Measurements from ENCODE around the gene ZP1. TPM values are rescaled to one million over a fixed set of nuclear protein-coding genes. Genes with fewer than 3 reads are reported as not detected.

Gene ZP1
- total RNA-seq, 1 experiment from 2014 or later = not detected

DNA sequence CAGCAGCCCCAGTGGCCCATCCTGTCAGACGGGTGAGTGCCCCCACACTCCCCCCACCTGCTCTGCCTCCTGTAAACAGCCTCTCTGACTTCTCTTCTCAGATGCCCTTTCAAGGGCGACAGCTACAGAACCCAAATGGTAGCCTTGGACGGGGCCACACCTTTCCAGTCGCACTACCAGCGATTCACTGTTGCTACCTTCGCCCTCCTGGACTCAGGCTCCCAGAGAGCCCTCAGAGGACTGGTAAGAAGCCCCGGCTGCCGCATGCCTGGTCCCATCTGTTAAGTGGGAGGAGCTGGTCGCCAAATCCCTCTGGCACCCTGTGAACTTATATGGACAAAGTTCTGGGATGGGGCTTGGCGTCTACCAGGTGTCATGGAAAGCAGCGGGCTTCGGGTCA lies 6.2 kb downstream of the ZP1 start:
- DNase-seq (ENCODE audit: extremely low read depth, low read depth) = no peak

GRCh38 chr11:60874421-60875365 lies 7.4 kb downstream of the ZP1 start:
- DNase-seq (ENCODE audit: extremely low read depth, low read depth) = no peak

GRCh38 chr11:60875366-60876167 lies 8.2 kb downstream of the ZP1 start:
- no peak for DNase-seq (ENCODE audit: extremely low read depth, low read depth)

GRCh38 chr11:60876168-60876485 lies 8.8 kb downstream of the ZP1 start:
- DNase-seq (ENCODE audit: extremely low read depth, low read depth) = no peak

GRCh38 chr11:60878245-60879101 lies 11.1 kb downstream of the ZP1 start:
- no peak for DNase-seq (ENCODE audit: extremely low read depth, low read depth)

- no peak for DNase-seq (ENCODE audit: extremely low read depth, low read depth)
Observed at GRCh38 chr11:60879104-60879503, 11.8 kb downstream of the ZP1 start.

- DNase-seq (ENCODE audit: extremely low read depth, low read depth) = no peak
Observed at GRCh38 chr11:60879971-60880588, 12.7 kb downstream of the ZP1 start.

DNA sequence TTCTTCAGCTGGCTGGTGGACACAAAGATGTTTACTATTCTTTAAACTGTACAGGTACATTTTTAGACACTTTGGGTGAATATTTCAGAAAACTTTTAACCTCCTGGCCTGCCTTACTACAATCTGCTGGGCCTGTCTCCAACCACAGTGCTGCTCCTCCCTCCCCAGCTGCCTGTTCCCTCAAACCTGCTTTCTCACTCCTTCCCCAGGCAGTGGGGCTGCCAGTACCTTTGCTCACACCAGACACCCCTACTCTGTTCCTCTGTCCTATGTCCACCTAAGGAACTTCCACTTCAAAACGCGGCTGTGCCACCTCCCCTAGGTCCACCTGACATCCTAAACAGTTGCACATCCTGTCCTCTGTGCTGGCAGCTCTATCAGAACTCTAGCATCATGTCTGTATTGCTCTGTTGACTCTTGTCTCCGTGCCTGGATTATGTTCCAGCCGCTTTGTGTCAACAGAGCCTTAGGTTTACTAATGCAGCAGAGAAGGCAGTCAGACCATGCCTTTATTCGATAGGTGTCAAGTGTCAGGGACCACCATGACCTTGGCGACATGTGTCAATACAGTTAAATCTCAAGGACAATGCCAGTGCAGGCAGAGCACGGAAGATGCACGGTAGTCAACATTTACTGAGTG lies 13.4 kb downstream of the ZP1 start:
- DNase-seq (ENCODE audit: extremely low read depth, low read depth) = no peak

DNA sequence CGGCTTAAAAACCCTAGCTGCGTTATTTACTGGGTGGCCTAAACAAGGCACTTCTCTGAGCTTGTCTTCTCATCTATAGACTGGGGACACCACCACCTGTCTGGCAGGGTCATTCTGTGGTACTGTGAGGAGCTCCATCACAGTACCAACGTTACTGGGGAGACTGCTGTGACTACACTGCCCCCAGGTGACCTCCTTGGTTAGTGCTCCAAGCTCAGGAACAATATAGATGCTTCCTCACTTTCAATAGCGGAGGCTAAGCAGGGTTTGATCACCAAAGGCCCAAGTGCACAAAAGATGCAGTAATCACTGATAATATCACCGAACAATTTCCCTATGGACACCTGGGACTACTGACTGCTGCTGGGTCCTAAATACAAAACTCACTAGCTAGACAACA lies 20.2 kb downstream of the ZP1 start:
- peak; percentile 6 for DNase-seq (ENCODE audit: extremely low read depth, low read depth)

DNA sequence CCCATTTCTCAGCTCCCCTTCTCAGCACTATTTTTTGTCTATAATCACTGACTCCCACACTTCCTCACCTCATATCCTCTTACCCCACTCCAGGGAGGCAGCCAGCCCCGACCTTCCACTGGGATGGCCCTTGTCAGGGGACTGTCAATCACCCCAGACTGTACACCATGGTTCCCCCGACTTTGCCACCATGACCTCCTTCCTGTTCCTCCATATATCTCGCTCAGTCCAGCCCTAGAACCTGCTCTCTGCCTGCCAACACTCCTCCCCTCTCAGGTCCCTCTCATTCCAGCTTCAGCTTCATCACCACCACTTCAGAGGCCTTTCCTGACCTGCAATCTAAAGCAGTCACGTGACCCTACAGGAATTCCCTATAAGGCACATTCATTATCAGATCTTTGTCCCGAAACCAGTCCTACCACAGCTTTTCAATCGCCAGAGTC lies 22.5 kb downstream of the ZP1 start:
- no peak for DNase-seq (ENCODE audit: extremely low read depth, low read depth)

GRCh38 chr11:60890696-60891095 lies 23.4 kb downstream of the ZP1 start:
- DNase-seq (ENCODE audit: extremely low read depth, low read depth) = no peak

GRCh38 chr11:60891103-60891741 lies 23.9 kb downstream of the ZP1 start:
- no peak for DNase-seq (ENCODE audit: extremely low read depth, low read depth)

DNA sequence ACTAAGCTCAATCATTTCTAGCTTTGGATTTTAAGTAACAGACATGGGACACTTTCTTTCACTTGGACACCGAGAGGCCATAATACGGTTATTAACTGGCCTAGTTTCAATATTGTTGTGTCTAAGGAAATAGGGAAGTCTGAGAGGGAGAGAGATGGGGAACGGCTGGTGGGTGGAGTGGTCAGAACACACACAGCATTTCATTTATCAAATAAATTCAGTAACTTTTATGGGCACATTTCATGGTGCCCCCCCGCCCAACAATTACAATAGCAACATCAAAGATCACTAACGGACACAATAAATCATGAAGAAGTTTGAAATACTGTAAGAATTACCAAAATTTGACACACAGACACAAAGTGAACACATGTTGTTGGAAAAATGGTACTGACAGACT lies 28.3 kb downstream of the ZP1 start:
- no peak for DNase-seq (ENCODE audit: extremely low read depth, low read depth)

GRCh38 chr11:60897496-60897895 lies 30.2 kb downstream of the ZP1 start:
- no peak for DNase-seq (ENCODE audit: extremely low read depth, low read depth)

DNA sequence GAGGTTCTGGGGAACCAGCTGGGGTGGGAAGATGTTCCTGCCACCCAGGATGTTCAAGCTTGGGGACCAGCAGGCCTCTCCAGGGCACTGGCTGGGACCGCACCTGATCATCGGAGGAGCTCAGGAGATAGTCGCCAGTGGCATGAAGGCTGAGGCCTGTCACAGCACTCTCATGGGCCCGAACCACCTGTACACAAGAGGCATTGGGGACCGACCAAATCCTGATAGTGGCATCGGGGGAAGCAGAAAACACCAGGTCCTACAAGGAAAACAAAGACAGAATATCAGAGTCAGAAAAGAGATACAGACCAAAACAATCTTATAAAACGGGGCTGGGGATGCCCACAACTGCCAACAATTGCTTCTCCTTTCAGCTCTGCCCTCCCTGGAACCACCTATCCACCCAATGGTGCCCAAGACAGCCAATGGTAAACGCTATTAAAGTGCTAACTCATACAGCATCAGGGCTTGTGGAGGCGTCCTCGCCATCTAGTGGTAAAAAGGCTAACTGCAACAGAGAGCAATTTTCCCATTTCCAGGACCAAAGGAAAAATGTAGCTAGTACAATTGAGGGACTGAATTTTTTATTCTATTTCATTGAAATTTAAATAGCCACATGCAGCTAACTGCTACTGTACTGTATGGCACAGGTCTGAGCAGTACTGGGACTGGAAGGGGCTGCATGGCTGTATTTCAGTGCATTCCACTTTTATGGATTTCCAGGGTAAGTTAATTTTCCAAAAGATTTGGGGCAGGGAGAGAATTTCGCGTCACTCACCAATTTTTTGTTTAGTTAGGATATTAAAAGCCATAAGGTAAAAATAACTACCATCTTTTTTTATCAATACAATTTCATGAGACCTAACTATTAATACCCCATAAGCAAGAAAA lies 31.9 kb downstream of the ZP1 start:
- DNase-seq (ENCODE audit: extremely low read depth, low read depth) = peak; percentile 58

DNA sequence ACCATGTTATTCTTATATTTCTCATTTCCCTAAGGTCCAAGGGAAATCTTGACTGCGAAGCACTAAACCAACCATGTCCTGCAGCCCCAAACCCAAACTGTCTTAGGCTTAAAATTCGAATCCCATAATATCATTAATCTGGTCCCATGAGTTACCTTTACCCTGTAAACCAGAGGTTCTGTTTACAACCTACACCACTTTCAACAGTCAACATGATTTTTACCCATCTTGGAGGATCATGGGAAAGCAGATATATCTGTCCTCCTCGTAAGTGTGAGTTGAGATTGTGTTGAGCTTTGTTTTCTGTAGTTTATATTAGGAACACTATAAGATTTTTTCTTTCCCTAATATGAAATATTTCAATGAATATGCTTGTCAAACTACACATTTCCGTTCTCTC lies 32.6 kb downstream of the ZP1 start:
- DNase-seq (ENCODE audit: extremely low read depth, low read depth) = no peak

DNA sequence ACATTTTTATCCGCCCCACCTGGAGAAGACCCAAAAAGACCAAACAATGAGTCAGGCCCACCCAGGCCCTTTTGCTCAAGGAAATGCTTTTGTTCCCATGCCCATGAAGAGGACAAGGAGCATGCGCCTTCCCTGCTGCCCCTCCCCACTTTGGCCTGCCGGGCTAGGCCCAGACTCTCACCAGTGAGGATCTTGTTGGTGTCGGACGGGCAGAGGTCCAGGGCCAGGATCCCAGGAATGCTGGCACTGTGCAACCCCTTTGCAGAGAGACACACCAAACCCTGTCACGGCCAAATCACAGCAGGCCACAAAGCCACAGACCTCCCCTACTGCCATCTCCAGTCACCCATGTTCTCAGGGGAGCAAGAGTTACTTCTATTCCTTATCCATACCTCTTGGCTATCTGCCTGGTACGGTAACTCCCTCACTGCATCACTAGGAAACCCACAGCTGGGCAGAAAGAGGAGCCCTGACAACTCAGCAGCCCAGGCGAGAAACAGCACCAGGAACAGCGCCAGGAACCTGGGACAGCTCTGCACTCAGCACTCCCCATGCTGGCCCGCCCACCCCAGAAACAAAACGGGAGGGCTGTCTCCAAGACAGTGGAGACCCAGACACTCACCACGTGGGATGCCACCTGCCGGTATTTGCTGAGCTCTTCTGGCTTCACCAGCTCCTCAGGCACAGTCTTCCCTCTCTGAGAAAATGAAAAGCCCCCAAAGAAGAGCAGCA lies 33.5 kb downstream of the ZP1 start:
- DNase-seq (ENCODE audit: extremely low read depth, low read depth) = no peak

DNA sequence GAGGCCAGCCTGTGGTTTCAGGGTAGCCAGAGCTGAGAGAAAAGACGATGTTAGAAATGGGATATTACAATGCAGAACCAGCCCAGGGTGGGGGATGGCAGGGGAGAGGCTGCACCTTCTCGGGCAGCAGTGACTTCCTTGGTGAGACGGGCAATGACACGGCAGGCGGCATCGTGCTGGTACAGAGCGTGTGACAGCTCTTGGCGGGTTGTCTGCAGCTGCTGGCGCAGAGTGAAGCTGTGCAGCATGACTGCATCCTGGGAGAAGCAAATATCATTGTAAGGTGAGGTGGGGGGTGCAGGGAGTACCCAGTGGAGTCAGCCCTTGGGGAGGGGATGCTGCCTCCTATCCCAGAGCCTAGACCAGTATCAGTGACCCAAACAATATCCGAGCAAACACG lies 35.3 kb downstream of the ZP1 start:
- no peak for DNase-seq (ENCODE audit: extremely low read depth, low read depth)
